Parathyroid adenoma (tissue), 2 donors: ENCODE measurements around the gene LHFPL4.

Experiments used
- H2AFZ ChIP-seq: fragments of 300-600 bp; sonication (generic); one replicate; pipeline ENCODE4 v1.7.0; 2017; ENCODE audit warnings: antibody characterized with exemption, mild to moderate bottlenecking
- H3K27ac ChIP-seq: fragments of 300-600 bp; sonication (generic); one replicate; pipeline ENCODE4 v1.7.0; 2017
- H3K27me3 ChIP-seq: fragments of 300-600 bp; sonication (generic); one replicate; pipeline ENCODE4 v1.7.0; 2017; ENCODE audit warnings: low read length; ENCODE audit not compliant: control insufficient read depth, insufficient read depth
- H3K36me3 ChIP-seq: fragments of 300-600 bp; sonication (generic); one replicate; pipeline ENCODE4 v1.7.0; 2017; ENCODE audit warnings: low read length; ENCODE audit not compliant: control insufficient read depth, insufficient read depth
- H3K4me1 ChIP-seq: fragments of 300-600 bp; sonication (generic); one replicate; pipeline ENCODE4 v1.7.0; 2017; ENCODE audit warnings: control low read depth
- H3K4me2 ChIP-seq: fragments of 300-600 bp; sonication (generic); one replicate; pipeline ENCODE4 v1.7.0; 2017; ENCODE audit warnings: low read length
- H3K4me3 ChIP-seq: fragments of 300-600 bp; sonication (generic); one replicate; pipeline ENCODE4 v1.7.0; 2017; ENCODE audit warnings: low read depth, low read length
- H3K79me2 ChIP-seq: fragments of 300-600 bp; sonication (generic); one replicate; pipeline ENCODE4 v1.7.0; 2017; ENCODE audit warnings: control low read depth
- H3K9ac ChIP-seq: fragments of 300-600 bp; sonication (generic); one replicate; pipeline ENCODE4 v1.7.0; 2017; ENCODE audit warnings: mild to moderate bottlenecking
- H3K9me3 ChIP-seq: fragments of 300-600 bp; sonication (generic); one replicate; pipeline ENCODE4 v1.7.0; 2017; ENCODE audit warnings: low read length; ENCODE audit not compliant: control insufficient read depth
- CTCF ChIP-seq: fragments of 300-600 bp; sonication (generic); IDR thresholded peaks from one replicate; pipeline ENCODE4 v1.7.0; 2017; ENCODE audit warnings: antibody characterized with exemption, mild to moderate bottlenecking
- donor health status: primary hyperparathyroidism.

Gene LHFPL4

GRCh38 chr3:9485248-9485647 is 68.4 kb downstream of the LHFPL4 start:
- no peak for TF ChIP-seq CTCF
- H3K4me3 ChIP-seq: no peak overlapping the region
- no peaks in the 10 kb centered on the region for H3K27me3 ChIP-seq
- H3K36me3 ChIP-seq: no peaks in the 10 kb centered on the region
- H3K27ac ChIP-seq: no peak overlapping the region
- H3K4me2 ChIP-seq: no peak overlapping the region
- H3K4me1 ChIP-seq: no peaks in the 10 kb centered on the region
- no peak overlapping the region for H2AFZ ChIP-seq
- H3K9ac ChIP-seq: no peak overlapping the region
- H3K79me2 ChIP-seq: no peaks in the 10 kb centered on the region
- no peaks in the 10 kb centered on the region for H3K9me3 ChIP-seq

DNA sequence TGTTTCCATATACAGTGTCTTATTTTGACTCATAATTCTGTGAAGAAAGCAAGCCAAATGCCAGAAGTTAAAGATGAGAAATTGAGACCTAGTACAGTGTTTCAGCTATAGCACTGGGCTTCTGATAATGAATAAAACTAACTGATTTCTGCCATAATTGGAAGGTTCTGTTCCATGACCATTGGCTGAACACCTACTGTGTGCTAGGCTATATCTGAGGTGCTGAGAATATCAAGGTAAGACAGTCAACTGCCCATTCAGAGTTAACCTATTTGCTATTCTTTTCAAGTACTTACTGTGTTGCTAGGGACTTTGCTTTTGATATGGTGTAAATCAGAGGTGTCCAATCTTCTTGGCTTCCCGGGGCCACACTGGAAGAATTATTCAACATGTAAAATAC is 73.4 kb downstream of the LHFPL4 start:
- no peaks in the 10 kb centered on the region for H3K27me3 ChIP-seq
- no peak overlapping the region for H3K4me2 ChIP-seq
- H3K4me1 ChIP-seq: no peaks in the 10 kb centered on the region
- H3K27ac ChIP-seq: no peak overlapping the region
- H3K4me3 ChIP-seq: no peak overlapping the region
- H3K9me3 ChIP-seq: no peaks in the 10 kb centered on the region
- no peaks in the 10 kb centered on the region for H3K79me2 ChIP-seq
- TF ChIP-seq CTCF: no peak
- no peak overlapping the region for H2AFZ ChIP-seq
- H3K9ac ChIP-seq: no peak overlapping the region
- H3K36me3 ChIP-seq: no peaks in the 10 kb centered on the region

GRCh38 chr3:9476935-9477334 is 76.7 kb downstream of the LHFPL4 start:
- TF ChIP-seq CTCF: no peak
- H3K36me3 ChIP-seq: no peaks in the 10 kb centered on the region
- no peak overlapping the region for H3K27ac ChIP-seq
- no peak overlapping the region for H3K4me2 ChIP-seq
- H3K9ac ChIP-seq: no peak overlapping the region
- no peaks in the 10 kb centered on the region for H3K27me3 ChIP-seq
- no peaks in the 10 kb centered on the region for H3K9me3 ChIP-seq
- H3K4me3 ChIP-seq: no peak overlapping the region
- H3K4me1 ChIP-seq: no peaks in the 10 kb centered on the region
- no peaks in the 10 kb centered on the region for H3K79me2 ChIP-seq
- no peak overlapping the region for H2AFZ ChIP-seq

DNA sequence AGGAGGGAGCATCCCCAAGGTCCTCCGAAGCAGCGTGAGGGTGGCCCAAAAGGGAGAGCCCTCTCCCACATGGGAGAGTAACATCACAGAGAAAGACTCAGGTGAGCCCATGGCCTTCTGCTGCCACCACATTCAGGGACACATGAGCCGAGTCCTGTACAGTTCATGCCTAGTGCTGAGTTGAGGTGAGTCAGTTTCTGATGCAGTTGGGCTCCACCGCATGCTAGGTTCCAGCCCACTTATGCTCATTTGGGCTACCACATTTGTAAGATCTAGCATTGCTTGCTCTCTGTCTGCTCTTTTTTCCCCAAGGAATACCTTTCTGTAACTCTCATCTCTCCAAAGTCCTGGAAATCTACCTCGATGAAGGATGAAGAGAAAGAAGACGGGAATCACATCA is 79.1 kb downstream of the LHFPL4 start:
- no peaks in the 10 kb centered on the region for H3K36me3 ChIP-seq

More for the DNA sequence above, 79.1 kb downstream of the LHFPL4 start:
- Histone ChIP-seq H3K9me3 (no peaks in the 10 kb centered on the region), H3K79me2 (no peaks in the 10 kb centered on the region), H3K9ac (no peak overlapping the region), H2AFZ (no peak overlapping the region), H3K27ac (no peak overlapping the region), H3K4me1 (no peaks in the 10 kb centered on the region), H3K4me2 (no peak overlapping the region), H3K4me3 (no peak overlapping the region), H3K27me3 (no peaks in the 10 kb centered on the region)
- no peak for TF ChIP-seq CTCF
